GM23338 (cell line): ENCODE data around the gene CXorf65.

Experiments
- CREB1 ChIP-seq: fragments of 250-450 bp; sonication (Bioruptor Pico); IDR thresholded peaks from 2 replicates; pipeline ENCODE4 v1.5.0; 2020; ENCODE audit warnings: low read depth, mild to moderate bottlenecking, moderate library complexity
- CTCF ChIP-seq, 2 experiments: fragments of 200-600 bp in 1 of 2; sonication (generic) in 1 of 2; conservative IDR thresholded peaks; 2 replicates each; pipeline versions ENCODE4 v1.5.1 to v1.6.1; 2016 to 2017; ENCODE audit warnings: antibody characterized with exemption in 2 of 2, low read depth in 2 of 2, mild to moderate bottlenecking in 2 of 2, moderate library complexity in 1 of 2
- EZH2 ChIP-seq: fragments of 200-600 bp; sonication (generic); IDR thresholded peaks from one replicate; pipeline ENCODE4 v1.8.0; 2017; ENCODE audit warnings: antibody characterized with exemption, mild to moderate bottlenecking, low read depth; ENCODE audit not compliant: unreplicated experiment
- EZH2phosphoT487 ChIP-seq: fragments of 200-600 bp; sonication (generic); IDR thresholded peaks from one replicate; pipeline ENCODE4 v1.8.1; 2018; ENCODE audit warnings: antibody characterized with exemption; ENCODE audit not compliant: unreplicated experiment
- POLR2AphosphoS5 ChIP-seq: IDR thresholded peaks from 2 replicates; pipeline ENCODE4 v1.6.1; 2016; ENCODE audit warnings: antibody characterized with exemption, low read depth
- REST ChIP-seq: IDR thresholded peaks from one replicate; pipeline ENCODE4 v1.6.1; 2018; ENCODE audit warnings: antibody characterized with exemption; ENCODE audit not compliant: unreplicated experiment
- ZNF331 ChIP-seq: fragments of 250-450 bp; sonication (Bioruptor Pico); IDR thresholded peaks from 2 replicates; pipeline ENCODE4 v1.5.0; 2020; ENCODE audit warnings: low read depth, mild to moderate bottlenecking, moderate library complexity

GRCh38 chrX:71154641-71155040, 48.1 kb upstream of the CXorf65 start:
- TF ChIP-seq EZH2 (no peak), CTCF (conservative IDR thresholded peaks at IDR 0.05; ENCODE audit: low read depth in 2 of 2) (no peak), POLR2AphosphoS5 (no peak), EZH2phosphoT487 (no peak), REST (no peak), CREB1 (CRISPR knock-in tag) (no peak), ZNF331 (no peak)
